T-helper 2 cell treated with Interferon-gamma antibody and Interleukin-4, amounts not matched to agents 5 μg/mL and 100 μg/mL, for 36 hours (primary cell): Measurements from ENCODE around the gene LATS2.

ENCODE experiments used
- DNase-seq: peaks from one replicate; pipeline ENCODE4 v3.0.0; 2021; ENCODE audit warnings: low spot score
- H3K27ac Mint-ChIP-seq: one replicate; pipeline ENCODE4 v1.8.0; 2021; ENCODE audit warnings: mild to moderate bottlenecking, mixed read lengths
- H3K27me3 Mint-ChIP-seq: one replicate; pipeline ENCODE4 v1.8.0; 2021; ENCODE audit warnings: low read depth, mixed read lengths
- H3K36me3 Mint-ChIP-seq: one replicate; pipeline ENCODE4 v1.8.0; 2021; ENCODE audit warnings: low read depth, mixed read lengths
- H3K4me1 Mint-ChIP-seq: one replicate; pipeline ENCODE4 v1.8.0; 2021; ENCODE audit warnings: low read depth, mixed read lengths
- H3K4me3 Mint-ChIP-seq: one replicate; pipeline ENCODE4 v1.8.0; 2022; ENCODE audit warnings: mild to moderate bottlenecking, moderate library complexity, mixed read lengths
- H3K9me3 Mint-ChIP-seq: one replicate; pipeline ENCODE4 v1.8.0; 2021; ENCODE audit warnings: mixed read lengths

The LATS2 gene

GRCh38 chr13:21048901-21049698 lies 12.3 kb downstream of the LATS2 start:
- no peaks in the 10 kb centered on the region for H3K9me3 Mint-ChIP-seq
- no peak for DNase-seq
- peaks cover 9% of the 10 kb centered on the region for H3K4me1 Mint-ChIP-seq
- H3K36me3 Mint-ChIP-seq, result no peaks in the 10 kb centered on the region
- peaks cover 9% of the 10 kb centered on the region for H3K27me3 Mint-ChIP-seq
- no peak overlapping the region for H3K4me3 Mint-ChIP-seq
- H3K27ac Mint-ChIP-seq, result no peak overlapping the region

- H3K4me1 Mint-ChIP-seq, result peaks cover 6% of the 10 kb centered on the region
- no peaks in the 10 kb centered on the region for H3K36me3 Mint-ChIP-seq
- H3K27ac Mint-ChIP-seq, result no peak overlapping the region
- no peak overlapping the region for H3K4me3 Mint-ChIP-seq
- H3K27me3 Mint-ChIP-seq, result peaks cover 6% of the 10 kb centered on the region
- DNase-seq, result no peak
- H3K9me3 Mint-ChIP-seq, result no peaks in the 10 kb centered on the region
Measured at GRCh38 chr13:21047591-21048282, 13.6 kb downstream of the LATS2 start.

GRCh38 chr13:21047087-21047486 lies 14.3 kb downstream of the LATS2 start:
- peaks cover 6% of the 10 kb centered on the region for H3K4me1 Mint-ChIP-seq
- no peak overlapping the region for H3K4me3 Mint-ChIP-seq
- peaks cover 6% of the 10 kb centered on the region for H3K27me3 Mint-ChIP-seq
- H3K36me3 Mint-ChIP-seq, result no peaks in the 10 kb centered on the region
- H3K27ac Mint-ChIP-seq, result no peak overlapping the region
- H3K9me3 Mint-ChIP-seq, result no peaks in the 10 kb centered on the region
- DNase-seq, result no peak

- Mint-ChIP-seq H3K4me3 (no peak overlapping the region), H3K4me1 (peaks cover 6% of the 10 kb centered on the region), H3K9me3 (no peaks in the 10 kb centered on the region), H3K36me3 (no peaks in the 10 kb centered on the region), H3K27ac (no peak overlapping the region), H3K27me3 (peaks cover 4% of the 10 kb centered on the region)
- no peak for DNase-seq
Measured at GRCh38 chr13:21046203-21046602, 15.2 kb downstream of the LATS2 start.

- Mint-ChIP-seq H3K4me1 (peaks cover 6% of the 10 kb centered on the region), H3K27me3 (peaks cover 4% of the 10 kb centered on the region), H3K36me3 (no peaks in the 10 kb centered on the region), H3K4me3 (no peak overlapping the region), H3K27ac (no peak overlapping the region), H3K9me3 (no peaks in the 10 kb centered on the region)
- no peak for DNase-seq
Measured at GRCh38 chr13:21045100-21045499, 16.3 kb downstream of the LATS2 start.

- Mint-ChIP-seq H3K4me3 (no peak overlapping the region), H3K27ac (no peak overlapping the region), H3K4me1 (peaks cover 6% of the 10 kb centered on the region), H3K9me3 (no peaks in the 10 kb centered on the region), H3K27me3 (peaks cover 4% of the 10 kb centered on the region), H3K36me3 (no peaks in the 10 kb centered on the region)
- DNase-seq, result no peak
Measured at GRCh38 chr13:21043898-21044297, 17.5 kb downstream of the LATS2 start.

- Mint-ChIP-seq H3K27ac (no peak overlapping the region), H3K27me3 (no peaks in the 10 kb centered on the region), H3K4me3 (no peak overlapping the region), H3K36me3 (no peaks in the 10 kb centered on the region), H3K9me3 (no peaks in the 10 kb centered on the region), H3K4me1 (peaks cover 4% of the 10 kb centered on the region)
- DNase-seq, result no peak
Measured at GRCh38 chr13:21040120-21040826, 21.1 kb downstream of the LATS2 start.

- Mint-ChIP-seq H3K4me3 (no peak overlapping the region), H3K27ac (no peak overlapping the region), H3K27me3 (no peaks in the 10 kb centered on the region), H3K36me3 (no peaks in the 10 kb centered on the region), H3K9me3 (no peaks in the 10 kb centered on the region), H3K4me1 (no peaks in the 10 kb centered on the region)
- DNase-seq, result no peak
Measured at GRCh38 chr13:21039097-21039800, 22.1 kb downstream of the LATS2 start.

GRCh38 chr13:21037656-21038055 lies 23.7 kb downstream of the LATS2 start:
- Mint-ChIP-seq H3K36me3 (no peaks in the 10 kb centered on the region), H3K4me1 (no peaks in the 10 kb centered on the region), H3K27ac (no peak overlapping the region), H3K9me3 (no peaks in the 10 kb centered on the region), H3K4me3 (no peak overlapping the region), H3K27me3 (no peaks in the 10 kb centered on the region)
- DNase-seq, result no peak

- H3K36me3 Mint-ChIP-seq, result no peaks in the 10 kb centered on the region
- H3K9me3 Mint-ChIP-seq, result no peaks in the 10 kb centered on the region
- H3K27ac Mint-ChIP-seq, result no peak overlapping the region
- no peak for DNase-seq
- H3K4me1 Mint-ChIP-seq, result no peaks in the 10 kb centered on the region
- H3K27me3 Mint-ChIP-seq, result no peaks in the 10 kb centered on the region
- H3K4me3 Mint-ChIP-seq, result no peak overlapping the region
Measured at GRCh38 chr13:21035498-21035897, 25.9 kb downstream of the LATS2 start.

GRCh38 chr13:21034603-21035191 lies 26.7 kb downstream of the LATS2 start:
- H3K4me3 Mint-ChIP-seq, result no peak overlapping the region

GRCh38 chr13:21033856-21034602 lies 27.4 kb downstream of the LATS2 start:
- H3K27ac Mint-ChIP-seq, result no peak overlapping the region
- H3K36me3 Mint-ChIP-seq, result no peaks in the 10 kb centered on the region
- H3K27me3 Mint-ChIP-seq, result peaks cover under 1% of the 10 kb centered on the region
- no peaks in the 10 kb centered on the region for H3K9me3 Mint-ChIP-seq
- no peak for DNase-seq
- H3K4me3 Mint-ChIP-seq, result no peak overlapping the region
- H3K4me1 Mint-ChIP-seq, result no peaks in the 10 kb centered on the region

More at GRCh38 chr13:21034603-21035191, 26.7 kb downstream of the LATS2 start:
- Mint-ChIP-seq H3K27me3 (no peaks in the 10 kb centered on the region), H3K9me3 (no peaks in the 10 kb centered on the region), H3K4me1 (no peaks in the 10 kb centered on the region), H3K36me3 (no peaks in the 10 kb centered on the region), H3K27ac (no peak overlapping the region)
- no peak for DNase-seq
